ENCODE data around the gene ARRDC5.
"Not testable (repeated sequence)": the region's sequence is repeated elsewhere in the genome, so short reads cannot be mapped to it uniquely, and the experiment has no call there.

ARRDC5 gene

DNA sequence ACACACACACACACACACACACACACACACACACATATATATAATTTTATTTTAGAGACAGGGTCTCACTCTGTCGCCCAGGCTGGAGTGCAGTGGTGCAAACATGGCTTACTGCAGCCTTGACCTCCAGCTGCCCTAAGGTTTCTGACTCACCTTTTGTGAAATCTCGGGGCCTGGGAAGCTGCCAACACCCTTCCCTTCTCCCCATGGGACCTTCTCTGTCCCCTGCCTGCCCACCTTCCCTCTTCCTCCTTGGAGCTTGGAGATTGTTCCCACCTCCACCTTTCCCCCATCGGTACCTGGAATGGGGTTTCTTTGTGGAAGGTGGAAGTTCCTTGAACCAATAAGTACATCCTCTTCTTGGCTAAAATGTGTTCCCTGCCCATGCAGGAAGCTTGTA is 6.3 kb downstream of the ARRDC5 start:
- DNase-seq (ENCODE audit: low spot score) = no peak
- Histone ChIP-seq H3K4me3 (no peak overlapping the region), H3K27ac (no peak overlapping the region)
- TF ChIP-seq, protein P1, sequence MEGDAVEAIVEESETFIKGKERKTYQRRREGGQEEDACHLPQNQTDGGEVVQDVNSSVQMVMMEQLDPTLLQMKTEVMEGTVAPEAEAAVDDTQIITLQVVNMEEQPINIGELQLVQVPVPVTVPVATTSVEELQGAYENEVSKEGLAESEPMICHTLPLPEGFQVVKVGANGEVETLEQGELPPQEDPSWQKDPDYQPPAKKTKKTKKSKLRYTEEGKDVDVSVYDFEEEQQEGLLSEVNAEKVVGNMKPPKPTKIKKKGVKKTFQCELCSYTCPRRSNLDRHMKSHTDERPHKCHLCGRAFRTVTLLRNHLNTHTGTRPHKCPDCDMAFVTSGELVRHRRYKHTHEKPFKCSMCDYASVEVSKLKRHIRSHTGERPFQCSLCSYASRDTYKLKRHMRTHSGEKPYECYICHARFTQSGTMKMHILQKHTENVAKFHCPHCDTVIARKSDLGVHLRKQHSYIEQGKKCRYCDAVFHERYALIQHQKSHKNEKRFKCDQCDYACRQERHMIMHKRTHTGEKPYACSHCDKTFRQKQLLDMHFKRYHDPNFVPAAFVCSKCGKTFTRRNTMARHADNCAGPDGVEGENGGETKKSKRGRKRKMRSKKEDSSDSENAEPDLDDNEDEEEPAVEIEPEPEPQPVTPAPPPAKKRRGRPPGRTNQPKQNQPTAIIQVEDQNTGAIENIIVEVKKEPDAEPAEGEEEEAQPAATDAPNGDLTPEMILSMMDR (IDR thresholded peaks at IDR 0.05) = no peak

DNA sequence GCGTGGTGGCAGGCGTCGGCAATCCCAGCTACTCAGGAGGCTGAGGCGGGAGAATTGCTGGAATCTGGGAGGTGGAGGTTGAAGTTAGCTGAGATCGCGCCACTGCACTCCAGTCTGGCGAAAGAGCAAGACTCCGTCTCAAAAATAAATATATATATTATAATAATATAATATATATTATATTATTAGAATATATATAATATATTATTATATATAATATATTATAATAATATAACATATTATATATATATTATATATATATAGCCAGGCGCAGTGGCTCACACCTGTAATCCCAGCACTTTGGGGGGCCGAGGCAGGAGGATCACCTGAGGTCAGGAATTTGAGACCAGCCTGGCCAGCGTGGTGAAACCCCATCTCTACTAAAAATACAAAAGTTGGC is 9.7 kb downstream of the ARRDC5 start:
- not testable (repeated sequence) for DNase-seq (ENCODE audit: low spot score); H3K27ac ChIP-seq; H3K4me3 ChIP-seq

DNA sequence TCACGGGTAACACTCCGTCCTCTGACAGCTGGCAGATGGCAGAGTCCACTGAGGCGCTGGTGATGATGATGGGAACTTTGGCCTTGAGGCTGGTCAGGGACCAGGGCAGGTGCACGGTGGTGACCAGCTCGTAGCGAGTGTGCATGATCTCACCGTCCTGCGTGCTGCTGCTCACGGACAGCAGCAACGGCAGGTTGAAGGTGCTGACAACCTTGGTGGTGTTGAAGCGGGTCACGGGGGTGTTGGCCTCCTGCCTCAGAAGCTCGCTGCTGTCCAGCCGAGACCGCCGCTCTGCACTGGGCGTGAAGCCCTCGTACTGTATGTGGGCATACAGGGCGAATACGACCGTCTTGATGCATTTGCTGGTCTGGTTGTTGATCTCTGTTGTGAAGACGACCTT is 11.6 kb downstream of the ARRDC5 start:
- no peak overlapping the region for H3K4me3 ChIP-seq
- no peak for DNase-seq (ENCODE audit: low spot score)
- no peak overlapping the region for H3K27ac ChIP-seq
- TF ChIP-seq, protein P1 (IDR thresholded peaks at IDR 0.05) = no peak

DNA sequence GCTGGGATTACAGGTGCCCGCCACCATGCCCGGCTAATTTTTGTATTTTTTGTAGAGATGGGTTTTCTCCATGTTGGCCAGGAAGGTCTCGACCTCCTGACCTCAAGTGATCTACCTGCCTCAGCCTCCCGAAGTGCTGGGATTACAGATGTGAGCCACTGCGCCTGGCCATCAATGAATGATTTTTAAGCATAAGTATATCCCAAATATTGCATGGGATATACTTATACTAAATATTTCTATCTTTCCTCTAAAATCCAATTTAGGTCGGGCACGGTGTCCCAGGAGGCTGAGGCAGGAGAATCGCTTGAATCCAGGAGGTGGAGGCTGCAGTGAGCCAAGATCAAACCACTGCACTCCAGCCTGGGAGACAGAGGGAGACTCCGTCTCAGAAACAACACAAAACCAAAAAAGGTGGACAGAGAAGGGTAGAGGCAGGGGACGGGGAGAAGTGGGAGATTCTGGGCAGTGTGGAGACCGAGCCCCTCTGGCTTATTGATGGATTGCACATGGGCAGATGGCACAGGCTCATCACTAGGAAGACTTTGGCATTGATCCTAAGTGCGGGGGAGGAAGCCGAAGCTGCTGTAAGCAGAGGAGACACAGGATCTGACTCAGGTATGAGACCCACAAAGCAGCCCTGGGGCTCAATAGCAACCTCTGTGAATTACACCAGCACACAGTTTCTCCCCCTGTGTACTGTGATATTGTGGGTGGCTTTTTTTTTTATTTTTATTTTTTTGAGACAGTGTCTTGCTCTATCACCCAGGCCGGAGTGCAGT is 13.5 kb downstream of the ARRDC5 start:
- no peak overlapping the region for H3K27ac ChIP-seq
- TF ChIP-seq, protein P1 (IDR thresholded peaks at IDR 0.05) = no peak
- H3K4me3 ChIP-seq = no peak overlapping the region
- no peak for DNase-seq (ENCODE audit: low spot score)

DNA sequence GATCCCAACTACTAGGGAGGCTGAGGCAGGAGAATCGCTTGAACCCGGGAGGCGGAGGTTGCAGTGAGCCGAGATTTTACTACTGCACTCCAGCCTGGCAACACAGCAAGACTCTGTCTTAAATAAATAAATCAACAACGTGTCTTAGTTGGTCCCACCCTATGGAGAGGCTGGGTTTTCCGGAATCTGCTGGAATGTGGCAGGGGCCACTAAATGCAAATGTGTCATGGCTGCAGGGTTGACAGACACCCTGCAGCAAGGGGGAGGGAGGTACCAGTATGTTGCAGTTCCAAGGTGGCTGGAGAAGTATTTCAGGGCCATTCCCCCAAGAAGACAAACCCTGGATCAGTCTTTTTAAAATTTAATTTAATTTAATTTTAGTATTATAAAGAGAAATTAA is 14.9 kb downstream of the ARRDC5 start:
- DNase-seq (ENCODE audit: low spot score); H3K27ac ChIP-seq; H3K4me3 ChIP-seq: not testable (repeated sequence)

DNA sequence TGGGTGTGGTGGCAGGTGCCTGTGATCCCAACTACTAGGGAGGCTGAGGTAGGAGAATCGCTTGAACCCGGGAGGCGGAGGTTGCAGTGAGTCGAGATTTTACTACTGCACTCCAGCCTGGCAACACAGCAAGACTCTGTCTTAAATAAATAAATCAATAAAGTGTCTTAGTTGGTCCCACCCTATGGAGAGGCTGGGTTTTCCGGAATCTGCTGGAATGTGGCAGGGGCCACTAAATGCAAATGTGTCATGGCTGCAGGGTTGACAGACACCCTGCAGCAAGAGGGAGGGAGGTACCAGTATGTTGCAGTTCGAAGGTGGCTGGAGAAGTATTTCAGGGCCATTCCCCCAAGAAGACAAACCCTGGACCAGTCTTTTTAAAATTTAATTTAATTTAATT is 17.7 kb downstream of the ARRDC5 start:
- not testable (repeated sequence) for DNase-seq (ENCODE audit: low spot score); H3K27ac ChIP-seq; H3K4me3 ChIP-seq

DNA sequence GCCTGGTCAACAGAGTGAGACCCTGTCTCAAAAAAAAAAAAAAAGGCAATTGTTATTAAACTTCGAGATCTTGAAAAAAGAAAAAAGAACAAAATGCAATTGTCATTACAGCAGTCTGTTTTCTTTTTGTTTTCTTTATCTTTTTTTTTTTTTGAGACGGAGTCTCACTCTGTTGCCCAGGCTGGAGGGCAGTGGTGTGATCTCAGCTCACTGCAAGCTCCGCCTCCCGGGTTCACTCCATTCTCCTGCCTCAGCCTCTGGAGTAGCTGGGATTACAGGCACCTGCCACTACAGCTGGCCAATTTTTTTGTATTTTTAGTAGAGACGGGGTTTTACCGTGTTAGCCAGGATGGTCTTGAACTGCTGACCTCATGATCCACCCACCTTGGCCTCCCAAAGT is 19.8 kb downstream of the ARRDC5 start:
- DNase-seq (ENCODE audit: low spot score); H3K27ac ChIP-seq; H3K4me3 ChIP-seq: not testable (repeated sequence)

DNA sequence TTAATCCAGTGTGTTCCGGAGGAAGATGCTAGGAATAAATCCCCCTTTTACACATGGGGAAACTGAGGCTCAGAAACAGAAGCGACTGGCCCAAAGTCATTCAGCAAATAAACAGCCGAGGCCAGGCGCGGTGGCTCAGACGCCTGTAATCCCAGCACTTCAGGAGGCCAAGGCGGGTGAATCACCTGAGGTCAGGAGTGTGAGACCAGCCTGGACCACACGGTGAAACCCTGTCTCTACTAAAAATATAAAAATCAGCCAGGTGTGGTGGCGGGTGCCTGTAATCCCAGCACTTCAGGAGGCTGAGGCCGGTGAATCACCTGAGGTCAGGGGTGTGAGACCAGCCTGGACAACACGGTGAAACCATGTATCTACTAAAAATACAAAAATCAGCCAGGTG is 23.7 kb downstream of the ARRDC5 start:
- TF ChIP-seq, protein P1 (IDR thresholded peaks at IDR 0.05) = no peak
- H3K27ac ChIP-seq = no peak overlapping the region
- H3K4me3 ChIP-seq = no peak overlapping the region
- no peak for DNase-seq (ENCODE audit: low spot score)

DNA sequence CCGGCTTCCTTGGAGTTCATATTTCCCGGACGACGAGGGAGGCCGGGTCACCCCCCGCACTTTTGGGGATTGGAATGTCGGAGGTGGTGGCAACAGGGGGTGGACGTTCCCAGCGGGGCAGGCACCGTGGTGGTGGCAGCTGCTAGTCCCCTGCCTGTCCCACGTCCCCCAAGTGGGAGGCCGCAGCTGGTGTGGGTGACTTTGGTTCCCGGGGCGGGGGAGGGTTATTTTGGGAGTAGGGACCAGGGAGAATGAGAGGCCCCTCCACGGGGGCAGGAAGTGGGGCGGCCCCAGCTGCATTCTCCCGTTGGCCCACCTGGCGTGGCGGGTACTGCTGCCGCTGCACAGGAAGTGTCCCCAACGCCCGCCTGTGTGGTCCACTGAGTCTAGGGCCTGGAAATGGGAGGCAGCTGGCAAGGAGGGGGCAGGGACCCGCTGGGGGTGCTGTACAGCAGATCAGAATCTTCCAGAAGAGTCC is 24.2 kb downstream of the ARRDC5 start:
- H3K4me3 ChIP-seq = peak overlapping the region; percentile 37
- peak overlapping the region; percentile 28 to 66 for H3K27ac ChIP-seq
- TF ChIP-seq, protein P1 (IDR thresholded peaks at IDR 0.05) = no peak
- no peak for DNase-seq (ENCODE audit: low spot score)
